ENCODE results near the gene FLT3.
"Not testable (repeated sequence)": the region's sequence is repeated elsewhere in the genome, so short reads cannot be mapped to it uniquely, and the experiment has no call there.

FLT3 gene

DNA sequence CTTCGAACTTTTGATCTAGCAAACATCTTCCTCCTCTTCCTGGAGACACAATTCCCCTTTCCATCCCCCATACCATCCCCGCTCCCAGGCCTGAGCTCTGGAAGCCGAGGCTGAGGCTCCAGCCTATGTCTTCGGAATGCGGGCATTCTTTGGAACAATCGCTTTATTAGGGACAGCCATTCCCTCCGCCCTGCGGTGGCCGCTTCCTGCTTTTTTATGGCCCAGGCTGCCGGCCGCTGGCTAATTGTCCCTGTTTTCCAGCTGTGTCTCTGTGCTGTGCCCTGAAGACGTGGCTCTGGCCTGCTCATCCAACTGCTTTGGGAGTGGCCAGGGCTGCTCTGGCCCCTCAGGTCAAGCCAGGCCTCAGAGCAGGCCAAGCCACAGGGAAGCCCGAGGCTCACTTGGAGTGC lies 129.1 kb downstream of the FLT3 start:
- no peak for DNase-seq

DNA sequence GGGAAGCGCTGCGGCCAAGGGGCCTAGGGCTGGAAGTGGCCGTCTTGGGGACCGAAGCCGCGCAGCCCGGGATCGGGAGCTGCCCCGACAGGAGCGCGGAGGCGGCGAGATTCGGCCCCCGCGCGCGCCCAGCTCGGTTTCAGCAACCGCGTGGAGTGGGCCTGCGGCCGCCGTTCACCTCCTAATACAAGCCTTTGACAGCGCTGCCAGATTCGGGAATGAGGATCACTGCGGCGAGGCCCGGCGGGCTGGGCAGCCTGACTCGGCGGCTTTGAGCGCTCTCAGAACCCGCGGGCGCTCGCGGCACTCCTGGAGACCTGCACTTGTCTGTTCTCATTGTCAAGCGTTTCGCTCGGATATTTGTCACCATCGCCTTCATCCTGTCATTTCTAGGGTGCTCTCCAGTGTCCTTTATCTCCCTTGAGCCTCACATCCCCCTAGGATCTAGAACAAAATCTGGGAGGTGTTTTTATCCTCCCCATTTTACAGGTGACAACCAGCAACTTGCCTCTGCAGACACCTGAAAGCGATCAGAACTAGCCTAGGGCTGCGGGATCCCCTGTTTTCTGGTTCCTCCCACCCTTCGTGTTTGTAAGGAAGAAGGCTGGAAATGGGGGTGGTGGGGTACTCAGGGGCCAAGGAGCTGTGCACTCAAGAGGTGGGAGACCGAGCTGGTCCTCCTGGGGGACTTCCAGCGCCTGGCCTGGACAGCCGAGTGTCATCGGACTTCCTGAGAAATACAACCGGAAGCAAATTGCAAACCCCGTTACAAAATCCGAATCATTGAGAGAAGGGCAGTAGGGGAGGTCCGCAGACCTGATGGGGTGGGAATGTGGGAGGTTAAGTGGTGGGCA lies 129.8 kb downstream of the FLT3 start:
- no peak for DNase-seq

DNA sequence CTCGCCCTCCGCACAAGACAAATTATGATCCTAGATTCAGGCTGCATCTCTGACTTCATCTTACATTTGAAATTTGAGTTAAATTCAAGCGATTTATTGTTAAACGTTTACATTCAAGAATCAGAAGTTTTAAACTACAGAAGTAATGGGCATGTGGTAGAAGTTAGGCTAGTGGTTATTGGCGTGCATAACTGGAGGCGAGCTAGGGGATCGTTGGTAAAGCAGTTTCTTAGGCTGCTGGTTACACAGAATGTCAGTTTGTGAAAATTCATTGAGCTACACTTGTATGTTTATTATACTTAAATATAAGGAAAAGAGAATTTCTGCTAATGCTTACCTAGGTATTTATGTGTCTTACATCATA lies 130.5 kb downstream of the FLT3 start:
- no peak for DNase-seq

DNA sequence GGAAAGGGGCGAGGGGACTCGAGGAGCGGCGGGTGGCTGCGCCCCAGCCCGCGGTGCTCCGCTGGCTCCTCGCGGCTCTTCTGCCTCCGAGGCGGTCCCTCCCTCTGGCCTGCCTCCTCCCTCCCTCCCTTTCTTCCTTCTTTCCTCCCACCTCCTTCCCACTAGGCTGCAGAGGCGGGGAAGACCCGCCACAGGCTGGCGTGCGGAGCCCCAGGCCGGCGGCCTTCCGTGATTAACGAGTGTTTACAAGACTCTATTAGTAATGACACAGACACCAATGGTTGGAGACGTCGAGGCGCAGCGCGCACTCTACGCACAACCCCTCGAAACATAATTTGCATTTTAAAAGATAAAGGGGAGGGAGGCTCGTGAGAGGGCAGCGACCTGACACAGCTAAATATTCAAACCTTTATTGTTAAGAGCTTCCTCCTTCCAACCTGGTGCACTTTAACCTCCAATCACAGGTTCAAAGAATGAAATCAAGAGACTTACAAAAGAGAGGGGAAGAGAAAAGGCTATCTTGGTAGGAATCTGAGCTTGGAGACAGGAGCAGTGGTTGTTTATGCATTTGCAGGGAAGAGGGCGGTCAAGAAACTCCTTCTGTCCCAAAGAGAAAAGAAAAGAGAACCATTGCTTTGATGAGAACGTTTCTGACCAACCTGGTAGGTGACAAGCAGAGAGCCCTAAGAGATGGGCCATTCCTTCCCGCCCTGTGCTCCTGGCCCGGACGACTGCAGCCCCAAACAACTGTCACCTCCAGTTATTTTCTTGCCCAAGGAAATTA lies 131.1 kb downstream of the FLT3 start, which contains the start of gene CDX2:
TSS of gene CDX2 (minus strand) at position 234 of the 784 bp plus-strand sequence. CDS start 309 bp downstream, outside the sequence.
- DNase-seq, result no peak

DNA sequence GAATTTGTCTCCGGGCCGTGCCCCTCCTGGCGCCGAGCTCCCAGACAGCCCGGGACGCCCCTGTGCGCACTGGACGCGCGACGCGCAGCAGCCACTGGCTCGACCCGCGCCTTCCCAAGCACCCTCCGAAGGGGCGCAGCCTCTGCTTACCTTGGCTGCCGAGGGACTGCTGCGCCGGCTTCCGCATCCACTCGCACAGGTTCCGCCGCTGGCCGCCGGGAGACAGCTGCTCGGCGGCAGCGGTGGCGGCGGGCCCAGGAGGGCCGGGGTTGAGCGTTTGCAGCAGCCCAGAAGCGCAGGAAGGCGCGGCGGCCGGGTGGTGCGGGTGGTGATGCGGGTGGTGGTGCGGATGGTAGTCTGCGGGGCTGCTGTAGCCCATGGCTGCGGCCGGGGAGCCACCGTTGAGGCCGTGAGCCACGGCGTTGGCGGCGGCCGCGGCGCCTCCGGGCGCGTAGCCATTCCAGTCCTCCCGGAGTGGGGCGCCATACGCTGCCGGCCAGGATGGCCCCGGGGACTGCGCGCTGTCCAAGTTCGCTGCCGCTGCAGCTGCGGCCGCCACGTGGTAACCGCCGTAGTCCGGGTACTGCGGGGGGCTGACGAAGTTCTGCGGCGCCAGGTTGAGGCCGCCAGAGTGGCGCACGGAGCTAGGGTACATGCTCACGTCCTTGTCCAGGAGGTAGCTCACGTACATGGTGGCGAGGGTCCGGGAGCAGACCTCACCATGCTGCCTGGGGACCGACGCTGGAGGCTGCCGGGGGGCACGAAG lies 131.9 kb downstream of the FLT3 start:
- DNase-seq, result no peak

DNA sequence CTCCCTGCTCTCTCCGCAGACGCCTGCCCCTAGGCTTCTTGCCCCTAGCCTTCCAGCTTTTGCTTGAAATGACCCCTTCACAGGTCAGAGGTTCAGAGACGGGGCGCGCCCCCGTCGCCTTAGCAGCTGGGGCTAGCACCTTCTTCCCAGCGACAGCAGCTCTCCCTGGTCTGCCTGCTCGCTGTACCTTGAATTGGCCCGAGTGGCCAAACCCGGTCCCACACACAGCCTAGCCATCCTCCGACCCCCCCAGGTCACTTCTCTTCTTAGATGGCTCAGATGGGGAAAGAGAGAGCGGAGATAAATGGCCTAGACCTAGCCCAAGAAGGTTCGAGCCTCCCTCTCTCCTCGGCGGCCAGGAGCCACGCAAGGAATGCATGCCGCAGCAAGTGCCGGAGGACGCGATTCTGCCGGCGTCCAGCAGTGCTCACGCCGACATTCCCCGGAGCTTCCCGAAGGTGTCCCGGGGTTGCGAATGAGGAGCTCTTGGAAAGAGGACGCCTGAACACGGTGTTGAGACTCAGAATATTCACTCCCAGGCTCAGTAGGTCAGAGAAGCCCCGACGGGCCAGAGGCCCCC lies 132.6 kb downstream of the FLT3 start:
- no peak for DNase-seq

DNA sequence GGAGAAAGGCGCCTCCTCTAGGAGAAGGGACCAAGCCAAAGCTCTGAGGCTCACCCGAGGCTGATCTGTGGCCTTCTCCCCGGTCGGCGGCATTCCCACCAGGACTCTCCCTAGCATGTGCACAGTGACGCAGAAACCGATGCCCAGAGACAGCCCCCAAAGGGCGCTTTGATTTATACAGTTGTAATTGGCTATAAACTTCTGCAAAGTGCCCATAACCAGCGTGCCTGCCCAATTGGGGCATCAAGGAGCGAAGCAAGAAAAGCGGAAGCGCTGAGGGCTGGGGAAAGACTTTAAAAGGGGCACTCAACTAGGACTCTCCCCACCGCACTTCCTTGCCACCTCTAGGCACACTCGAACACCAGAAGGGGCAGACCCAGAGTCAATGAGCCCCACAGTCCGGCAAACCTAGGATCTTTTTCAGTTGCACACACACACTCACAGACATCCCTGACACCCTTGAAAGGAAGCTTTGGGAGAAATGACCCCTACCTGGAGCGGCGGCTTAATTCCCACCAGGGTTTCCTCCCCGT lies 133.1 kb downstream of the FLT3 start:
- no peak for DNase-seq

DNA sequence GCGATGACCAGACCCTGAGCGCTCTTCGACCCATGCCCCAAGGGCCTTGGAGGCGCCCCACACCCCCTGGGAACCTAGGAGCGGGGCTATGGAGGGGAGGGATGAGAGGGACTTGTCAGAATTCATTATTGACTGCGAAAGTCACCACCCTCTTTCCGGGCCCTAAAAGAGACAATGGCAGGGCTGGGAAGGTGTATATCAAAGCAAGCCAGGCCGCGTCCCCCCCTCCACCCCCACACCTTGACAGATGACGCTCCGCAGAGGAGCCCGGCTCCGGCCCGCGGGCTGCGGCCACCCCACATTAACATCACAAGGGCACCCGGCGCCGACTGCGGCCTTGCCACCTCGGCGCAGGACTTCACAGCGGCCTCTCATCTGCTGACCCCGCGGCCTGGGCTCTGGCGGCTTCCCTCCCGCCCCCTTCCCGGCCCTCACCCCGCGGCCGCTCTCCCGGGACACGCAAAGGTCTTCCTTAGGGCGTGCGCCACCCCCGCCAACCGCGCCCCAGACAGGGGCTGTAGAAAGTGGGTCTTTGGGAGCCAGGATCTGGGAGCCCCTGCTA lies 133.7 kb downstream of the FLT3 start:
- no peak for DNase-seq

DNA sequence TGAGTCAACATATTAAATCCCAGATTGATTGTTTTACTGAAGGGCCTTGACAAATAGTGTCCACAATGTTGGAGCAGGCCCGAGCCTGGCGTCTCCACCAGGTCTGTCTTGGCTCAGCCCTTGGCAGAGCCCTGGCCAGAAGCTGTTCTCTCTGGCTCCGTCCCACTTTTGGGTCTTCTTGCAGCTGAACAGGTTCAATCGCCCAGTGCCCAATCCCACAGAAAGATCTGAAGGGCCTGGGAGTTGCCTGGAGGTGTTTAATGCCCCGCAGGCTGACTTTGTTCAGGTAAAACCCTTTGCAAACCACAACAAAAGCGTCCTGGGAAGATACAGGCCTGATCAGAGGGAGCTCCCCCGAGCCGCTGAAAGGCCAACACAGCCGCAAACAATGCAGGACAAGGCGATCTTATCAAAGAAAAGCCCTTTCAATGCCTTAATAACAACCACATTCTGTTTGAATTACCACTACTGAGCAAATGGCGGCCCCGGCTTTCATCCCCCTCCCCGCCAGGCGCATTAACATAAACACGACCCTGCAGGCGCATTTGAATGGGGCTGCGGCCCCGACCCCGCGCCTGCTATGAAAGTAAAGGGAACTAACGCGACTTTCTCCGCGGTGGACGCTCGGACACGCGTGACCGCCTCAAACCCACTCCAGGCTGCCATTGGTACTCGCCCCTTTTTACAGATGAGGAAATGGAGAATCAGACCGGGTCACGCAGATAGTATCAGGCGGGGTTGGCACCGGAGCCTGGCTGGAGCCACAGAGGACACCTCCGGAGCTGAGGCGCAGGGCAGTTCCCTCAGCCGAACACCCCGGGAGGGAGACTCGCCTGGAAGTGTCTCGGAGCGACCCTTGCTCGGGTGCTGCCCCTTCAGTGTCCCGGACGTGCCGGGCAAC lies 134.4 kb downstream of the FLT3 start:
- no peak for DNase-seq

DNA sequence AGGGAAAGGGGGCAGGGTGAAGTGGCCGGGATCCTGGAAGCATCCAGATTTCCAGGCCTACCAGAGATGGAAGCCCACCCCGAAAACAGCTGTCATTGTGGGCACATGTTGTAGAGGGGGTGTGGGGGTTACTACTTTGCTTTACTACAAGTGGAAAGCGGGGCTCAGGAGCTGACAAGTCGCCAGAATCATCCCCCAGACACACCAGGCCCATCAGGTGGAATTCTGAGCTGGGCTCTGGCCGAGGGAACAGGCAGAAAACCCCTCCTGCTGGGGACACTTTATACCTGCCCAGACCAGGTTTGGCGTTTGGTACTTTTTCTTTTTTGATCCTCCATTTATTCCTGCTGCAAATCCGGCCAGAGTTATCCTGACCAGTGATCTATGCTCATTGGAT lies 135.0 kb downstream of the FLT3 start:
- no peak for DNase-seq

DNA sequence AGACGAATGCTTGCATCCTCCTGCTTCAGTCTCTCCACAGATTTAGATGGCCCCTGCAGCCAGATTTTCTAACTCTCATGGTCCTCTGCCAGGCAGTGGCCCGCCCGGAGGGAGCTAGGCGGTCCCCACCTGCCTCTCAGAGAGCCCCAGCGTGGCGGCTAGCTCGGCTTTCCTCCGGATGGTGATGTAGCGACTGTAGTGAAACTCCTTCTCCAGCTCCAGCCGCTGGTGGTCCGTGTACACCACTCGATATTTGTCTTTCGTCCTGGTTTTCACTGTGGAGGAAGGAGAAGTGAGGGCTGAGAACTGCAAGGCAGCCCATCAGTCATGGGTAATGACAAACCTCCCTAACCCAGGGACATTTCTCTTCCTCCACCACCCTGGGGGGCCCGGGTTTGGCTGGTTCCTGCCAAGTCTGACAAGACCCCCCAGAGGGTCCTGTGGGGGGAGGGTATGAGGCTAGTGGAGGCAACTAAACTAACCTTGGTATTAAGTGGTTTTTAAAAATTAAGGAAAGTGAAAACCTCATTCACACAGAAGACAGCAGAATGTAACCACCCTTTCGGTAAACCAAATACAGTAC lies 135.5 kb downstream of the FLT3 start:
- no peak for DNase-seq

DNA sequence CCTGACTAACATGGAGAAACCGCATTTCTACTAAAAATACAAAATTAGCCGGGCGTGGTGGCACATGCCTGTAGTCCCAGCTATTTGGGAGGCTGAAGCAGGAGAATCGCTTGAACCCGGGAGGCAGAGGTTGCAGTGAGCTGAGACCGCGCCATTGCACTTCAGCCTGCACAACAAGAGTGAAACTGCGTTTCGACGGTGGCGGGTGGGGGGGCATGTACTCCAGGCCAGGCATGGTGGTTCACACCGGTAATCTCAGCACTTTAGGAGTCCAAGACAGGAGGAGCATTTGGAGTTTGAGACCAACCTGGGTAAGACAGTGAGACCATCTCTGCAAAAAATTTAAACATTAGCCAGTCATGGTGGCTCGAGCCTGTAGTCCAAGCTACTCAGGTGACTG lies 136.2 kb downstream of the FLT3 start:
- not testable (repeated sequence) for DNase-seq

DNA sequence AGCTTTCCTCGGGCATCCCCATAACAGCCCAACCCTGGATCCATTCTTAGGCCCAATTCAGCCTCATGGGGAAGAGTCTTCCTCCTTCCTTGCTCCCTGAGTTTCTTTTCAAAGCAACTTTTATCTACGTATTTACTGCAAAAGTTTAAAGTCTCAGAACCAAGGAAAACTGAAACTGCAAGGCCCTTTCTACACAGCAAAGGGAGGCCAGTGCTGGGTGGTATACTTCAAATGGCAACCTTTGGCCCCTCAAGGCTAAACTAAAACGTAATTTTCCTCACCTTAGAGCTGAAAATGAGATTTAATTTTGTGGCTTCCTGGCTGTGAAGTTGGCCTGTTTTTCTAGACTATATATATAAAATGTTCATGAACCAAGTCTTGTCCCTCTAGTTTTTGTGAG lies 136.9 kb downstream of the FLT3 start:
- no peak for DNase-seq

DNA sequence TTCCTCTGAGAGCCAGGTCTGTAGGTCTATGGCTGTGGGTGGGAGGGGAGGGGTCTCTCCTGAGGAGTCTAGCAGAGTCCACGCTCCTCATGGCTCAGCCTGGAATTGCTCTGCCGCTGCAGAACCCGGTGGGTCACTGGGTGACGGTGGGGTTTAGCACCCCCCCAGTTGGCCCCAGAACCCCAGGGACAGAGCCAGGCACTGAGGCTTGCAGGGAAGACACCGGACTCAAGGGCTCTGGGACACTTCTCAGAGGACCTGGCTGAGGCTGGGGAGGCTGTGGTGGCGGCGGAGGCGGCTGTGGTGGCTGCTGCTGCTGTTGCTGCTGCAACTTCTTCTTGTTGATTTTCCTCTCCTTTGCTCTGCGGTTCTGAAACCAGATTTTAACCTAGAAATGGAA lies 137.4 kb downstream of the FLT3 start:
- DNase-seq, result no peak

DNA sequence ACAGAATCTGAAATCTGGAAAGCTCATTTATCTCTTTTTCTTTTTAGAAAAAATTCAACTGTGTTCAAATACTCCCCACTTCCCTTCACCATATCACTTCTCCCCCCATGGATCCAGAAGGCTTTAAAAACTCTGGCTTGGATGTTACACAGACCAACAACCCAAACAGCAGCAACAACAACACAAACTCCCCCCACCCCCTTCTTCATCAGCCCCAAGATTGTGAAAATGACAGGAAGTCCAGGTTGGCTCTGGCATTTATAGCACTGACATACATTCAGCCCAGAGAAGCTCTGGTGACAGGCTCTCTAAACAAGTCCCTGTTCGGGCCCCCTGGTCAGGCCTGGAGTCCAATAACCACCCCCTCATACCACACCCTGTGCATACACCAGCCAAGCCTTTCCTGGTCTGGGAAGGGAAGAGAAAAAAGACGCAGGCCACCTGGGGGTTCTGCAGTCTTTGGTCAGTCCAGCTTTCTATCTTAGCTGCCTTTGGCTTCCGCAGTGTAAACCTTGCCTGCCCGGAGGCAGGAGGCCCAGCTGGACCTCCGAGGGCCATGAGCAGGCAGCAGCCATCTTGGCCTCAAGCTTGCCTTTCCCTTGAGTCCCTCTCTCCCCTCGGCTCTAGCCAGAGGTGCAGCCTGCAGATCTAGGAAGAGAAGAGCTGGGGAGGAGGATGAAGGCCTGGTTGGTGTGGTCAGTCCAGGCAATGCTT lies 138.1 kb downstream of the FLT3 start:
- DNase-seq, result no peak

DNA sequence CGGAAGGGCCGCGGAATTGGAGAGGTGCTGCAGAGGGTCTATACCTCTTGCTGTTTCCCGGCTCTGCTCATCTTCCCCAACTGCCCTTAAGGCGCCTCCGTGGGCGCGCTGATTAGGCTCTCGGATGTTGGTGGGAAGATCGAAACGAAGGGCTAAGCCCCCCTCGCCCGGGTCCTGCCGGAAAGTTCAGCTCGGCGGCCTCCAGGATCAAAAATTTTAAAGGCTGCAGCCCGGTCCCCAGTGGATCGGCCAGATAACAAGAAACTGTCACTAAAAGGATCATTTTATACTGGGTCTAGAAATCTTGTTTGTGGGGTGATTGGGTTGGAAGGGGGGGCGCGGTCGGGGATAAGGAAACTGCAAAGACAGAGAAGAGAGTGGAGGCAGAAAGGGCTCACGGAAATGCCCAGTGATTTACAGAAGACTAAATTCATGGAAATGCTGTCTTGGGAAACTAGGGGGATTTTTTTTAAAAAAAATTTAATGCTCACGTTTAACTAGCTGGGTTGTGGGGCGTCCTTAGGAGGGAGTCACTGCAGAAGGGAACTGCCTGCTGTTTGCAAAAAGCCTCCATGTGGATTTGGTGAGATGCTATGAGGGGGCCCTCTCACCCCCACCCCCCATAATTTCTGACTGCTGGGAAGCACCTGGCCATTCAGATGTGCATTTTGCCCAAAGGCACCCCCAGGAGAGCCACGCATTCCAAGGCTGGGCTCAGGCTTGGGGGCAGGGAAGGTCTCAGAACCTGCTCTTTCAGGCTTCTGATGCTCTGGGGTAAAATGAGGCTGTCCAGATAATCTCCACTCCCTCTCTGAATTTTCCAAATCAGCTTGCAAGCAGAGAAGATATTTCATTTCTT lies 138.9 kb downstream of the FLT3 start:
- DNase-seq, result no peak

DNA sequence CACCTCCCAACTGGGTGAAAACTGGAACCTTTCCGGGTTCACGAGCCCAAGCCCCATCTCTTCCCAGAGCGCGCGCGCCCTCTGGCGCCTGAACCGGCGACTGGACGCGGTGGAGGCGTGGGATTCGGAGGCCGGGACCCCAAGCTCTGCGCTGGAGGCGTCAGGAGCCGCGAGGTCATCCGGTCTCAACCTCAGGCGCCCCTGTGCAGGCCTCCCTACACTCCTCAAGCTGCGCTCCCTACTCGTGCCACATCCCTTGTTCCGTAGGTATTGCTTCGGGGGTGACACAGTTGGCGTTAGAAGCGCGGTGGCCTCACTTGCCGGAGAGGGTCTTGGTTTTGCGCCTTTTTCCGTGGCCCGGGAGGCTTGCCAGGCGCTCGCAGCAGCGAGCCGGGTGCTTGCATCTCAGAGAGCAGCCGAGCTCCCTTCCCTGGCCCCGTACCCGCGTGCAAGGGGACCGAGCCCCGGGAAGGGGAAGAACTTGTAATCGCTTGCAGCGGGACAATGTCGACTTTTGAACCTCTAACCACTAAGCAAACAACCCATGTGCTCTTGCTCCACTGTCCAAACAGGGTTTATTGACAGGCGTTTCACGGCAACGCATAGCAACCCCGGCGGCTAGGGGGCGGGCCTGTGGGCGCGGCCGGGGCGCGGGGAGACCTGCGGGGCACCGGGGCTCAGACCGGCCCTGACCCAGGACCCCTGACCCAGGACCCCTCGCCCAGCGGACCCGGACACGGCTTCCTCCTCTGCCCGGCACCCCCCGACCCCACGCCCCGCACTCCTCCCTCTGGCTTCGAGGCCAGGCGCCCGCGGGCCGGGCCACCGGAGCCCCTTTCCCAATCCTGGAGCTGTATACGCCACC lies 139.8 kb downstream of the FLT3 start:
- no peak for DNase-seq

DNA sequence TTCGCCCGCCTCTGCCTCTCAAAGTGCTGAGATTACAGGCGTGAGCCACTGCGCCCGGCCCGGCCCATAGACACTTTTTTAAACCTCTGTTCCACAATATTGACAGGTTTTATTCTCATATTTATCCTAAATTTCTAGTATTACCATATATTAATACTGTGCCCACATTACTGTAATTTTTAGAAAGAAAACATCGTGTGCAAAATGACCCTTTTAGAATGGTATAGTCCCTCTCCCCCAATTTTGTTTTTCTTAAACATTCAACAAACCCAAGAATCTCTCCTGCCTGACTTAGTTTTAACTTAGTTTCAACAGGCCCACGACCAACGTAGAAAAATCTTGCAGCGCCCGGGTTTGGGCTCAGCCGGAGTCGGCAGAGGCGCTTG lies 140.4 kb downstream of the FLT3 start:
- no peak for DNase-seq
